Cardiac muscle cell (in vitro differentiated cells and primary cell): Measurements from ENCODE around the gene SPECC1. TPM values are rescaled to one million over a fixed set of nuclear protein-coding genes. Genes with fewer than 3 reads are reported as not detected.

Experiments
- DNase-seq, 2 donors: peaks; one replicate each; pipeline versions ENCODE4 v3.0.0 to v3.0.0-alpha.2; 2010 to 2017; ENCODE audit warnings: low read depth in 1 of 2, low spot score in 1 of 2
- H3K27ac ChIP-seq: fragments of 200-600 bp; sonication (generic); 2 replicates; pipeline ENCODE4 v1.5.1; 2016
- H3K27me3 ChIP-seq: fragments of 200-600 bp; sonication (generic); 2 replicates; pipeline ENCODE4 v1.6.0; 2016; ENCODE audit warnings: control low read depth
- H3K36me3 ChIP-seq: fragments of 200-600 bp; sonication (generic); 2 replicates; pipeline ENCODE4 v1.5.1; 2016; ENCODE audit warnings: control low read depth
- H3K4me1 ChIP-seq: fragments of 200-600 bp; sonication (generic); 2 replicates; pipeline ENCODE4 v1.8.1; 2017; ENCODE audit warnings: low read depth, mild to moderate bottlenecking, mixed run types
- H3K4me3 ChIP-seq: fragments of 200-600 bp; sonication (generic); 2 replicates; pipeline ENCODE4 v1.5.1; 2016; ENCODE audit warnings: mild to moderate bottlenecking
- H3K9me3 ChIP-seq: fragments of 200-600 bp; sonication (generic); 2 replicates; pipeline ENCODE4 v1.5.1; 2017; ENCODE audit warnings: low read depth, mild to moderate bottlenecking, control low read depth
- CTCF ChIP-seq: IDR thresholded peaks from 2 replicates; pipeline ENCODE4 v1.5.1; 2012; ENCODE audit warnings: low read depth, mild to moderate bottlenecking, low read length
- polyA plus RNA-seq: library from polyadenylated mRNA; unstranded; fragments of >200 nt; fragmentation: Nextera tagmentation; extraction: Ambion mirVana; gene quantifications from 2 replicates; pipeline ENCODE4 v1.2.1, GENCODE V29; 2016
- total RNA-seq: library from RNA; depleted of rRNA; stranded (reverse); fragments of >200 nt; gene quantifications from 2 replicates; pipeline ENCODE4 v1.2.3, GENCODE V29; 2016

The SPECC1 gene
- total and polyA plus RNA-seq, 2 experiments from 2014 or later: 13.6 to 48.7 TPM

DNA sequence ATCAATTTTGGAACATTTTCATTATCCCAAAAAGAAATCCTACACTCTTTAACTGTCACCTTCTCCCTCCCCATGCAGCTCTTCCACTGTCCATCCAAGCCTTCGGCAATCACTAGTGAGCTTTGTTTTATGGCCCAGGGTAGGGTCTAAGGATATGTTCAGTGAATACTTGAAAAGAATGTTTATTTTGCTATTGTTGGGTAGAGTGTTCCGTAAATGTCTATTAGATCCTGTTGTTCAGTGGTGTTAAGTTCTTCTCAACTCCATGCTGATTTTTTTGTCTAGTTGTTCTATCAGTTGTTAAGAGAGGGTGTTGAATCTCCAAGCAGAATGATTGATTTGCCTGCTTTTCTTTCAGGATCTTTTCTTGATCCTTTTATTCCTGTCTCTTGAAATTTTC is 29.9 kb downstream of the SPECC1 start:
- DNase-seq: no peak
- Histone ChIP-seq H3K27me3 (no peaks in the 10 kb centered on the region), H3K9me3 (no peaks in the 10 kb centered on the region), H3K27ac (no peak overlapping the region), H3K4me3 (no peak overlapping the region), H3K4me1 (no peaks in the 10 kb centered on the region), H3K36me3 (no peaks in the 10 kb centered on the region)
- TF ChIP-seq CTCF: no peak

DNA sequence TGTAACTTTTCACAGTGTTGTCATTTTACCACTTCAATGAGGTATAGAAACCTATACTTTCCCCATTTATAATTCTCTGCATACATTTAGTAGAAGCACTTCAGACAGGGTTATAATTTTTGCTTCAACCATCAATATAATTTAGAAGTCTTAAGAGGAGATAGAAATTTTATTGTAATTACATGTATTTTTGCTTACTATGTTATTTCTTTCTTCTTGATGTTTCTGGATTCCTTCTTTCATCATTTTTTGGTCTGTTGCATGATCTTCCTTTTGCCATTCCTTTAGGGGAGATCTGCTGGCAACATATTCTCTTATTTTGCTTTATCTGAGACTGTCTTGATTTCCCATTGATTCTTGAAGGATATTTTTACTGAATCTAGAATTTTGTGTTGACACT is 31.1 kb downstream of the SPECC1 start:
- TF ChIP-seq CTCF: no peak
- no peaks in the 10 kb centered on the region for H3K4me1 ChIP-seq
- H3K36me3 ChIP-seq: no peaks in the 10 kb centered on the region
- no peaks in the 10 kb centered on the region for H3K9me3 ChIP-seq
- H3K27me3 ChIP-seq: no peaks in the 10 kb centered on the region
- H3K4me3 ChIP-seq: no peak overlapping the region
- DNase-seq: no peak
- no peak overlapping the region for H3K27ac ChIP-seq

DNA sequence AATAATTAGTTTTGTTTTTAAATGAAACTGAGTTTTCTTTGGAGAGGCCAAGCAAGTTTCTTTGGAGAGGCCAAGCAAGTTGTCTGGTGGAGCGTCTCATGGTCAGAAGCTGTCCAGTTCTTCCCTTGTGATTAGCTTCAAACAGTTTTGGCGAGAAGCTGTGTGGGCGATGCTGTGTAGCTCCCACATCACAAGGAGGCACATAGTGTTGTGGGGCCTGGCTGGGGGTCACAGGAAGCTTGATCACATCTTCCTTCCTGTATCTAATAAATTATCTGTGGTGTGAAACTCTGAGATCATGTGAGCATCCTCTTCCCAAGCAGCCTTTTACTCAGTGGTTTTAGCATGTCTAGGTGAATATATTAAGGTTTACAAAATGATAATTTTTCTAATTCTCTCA is 33.9 kb downstream of the SPECC1 start:
- no peak for DNase-seq
- no peaks in the 10 kb centered on the region for H3K27me3 ChIP-seq

GRCh38 chr17:20045476-20045875 is 36.3 kb downstream of the SPECC1 start:
- Histone ChIP-seq H3K27ac (no peak overlapping the region), H3K9me3 (no peaks in the 10 kb centered on the region), H3K36me3 (no peaks in the 10 kb centered on the region), H3K4me3 (no peak overlapping the region), H3K27me3 (no peaks in the 10 kb centered on the region), H3K4me1 (no peaks in the 10 kb centered on the region)
- DNase-seq: no peak
- TF ChIP-seq CTCF: no peak

More for the DNA sequence above, 33.9 kb downstream of the SPECC1 start:
- Histone ChIP-seq H3K4me1 (no peaks in the 10 kb centered on the region), H3K9me3 (no peaks in the 10 kb centered on the region), H3K4me3 (no peak overlapping the region), H3K27ac (no peak overlapping the region), H3K36me3 (no peaks in the 10 kb centered on the region)
- TF ChIP-seq CTCF: no peak

DNA sequence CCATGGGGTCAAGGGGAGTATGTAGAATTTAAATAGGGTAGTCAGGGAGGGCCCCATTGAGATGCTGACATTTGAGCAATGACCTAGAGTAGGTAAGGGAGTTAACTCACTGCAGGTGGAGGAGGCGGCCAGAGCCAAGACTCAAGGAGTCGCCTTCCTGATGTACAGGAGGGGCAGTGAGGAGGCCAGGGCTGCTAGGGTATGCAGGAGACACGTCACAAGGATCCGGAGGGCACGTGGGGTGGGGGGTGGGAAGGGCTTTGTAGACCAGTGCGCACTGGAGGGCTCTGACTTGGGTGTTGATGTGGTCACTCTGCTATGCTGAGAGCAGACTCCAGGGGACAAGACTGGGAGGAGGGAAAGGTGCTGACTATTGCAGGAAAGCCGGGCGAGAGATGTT is 37.5 kb downstream of the SPECC1 start:
- H3K27me3 ChIP-seq: no peaks in the 10 kb centered on the region
- no peaks in the 10 kb centered on the region for H3K36me3 ChIP-seq
- DNase-seq: no peak
- no peak overlapping the region for H3K4me3 ChIP-seq
- TF ChIP-seq CTCF: no peak
- H3K27ac ChIP-seq: no peak overlapping the region
- H3K9me3 ChIP-seq: no peaks in the 10 kb centered on the region
- no peaks in the 10 kb centered on the region for H3K4me1 ChIP-seq

DNA sequence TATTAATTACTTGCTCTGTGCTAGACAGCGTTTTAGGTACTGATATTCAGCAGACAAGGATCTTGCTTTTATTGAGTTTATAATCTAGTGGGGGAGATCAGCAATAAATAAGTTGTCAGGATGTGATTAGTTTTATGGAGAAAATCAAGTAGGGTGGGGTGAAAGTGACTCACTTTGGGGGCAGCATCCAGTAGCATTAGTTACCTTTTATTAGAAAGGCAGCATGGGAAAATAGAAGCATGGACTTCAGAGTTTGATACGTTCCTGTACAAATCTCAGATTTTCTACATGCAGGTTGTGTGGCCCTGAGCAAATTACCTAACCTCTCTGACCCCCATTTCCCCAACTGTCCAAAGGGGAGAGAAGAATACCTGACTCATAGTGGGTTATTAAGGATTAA is 42.5 kb downstream of the SPECC1 start:
- H3K27ac ChIP-seq: no peak overlapping the region
- no peak overlapping the region for H3K4me3 ChIP-seq
- DNase-seq: no peak
- TF ChIP-seq CTCF: no peak
- H3K9me3 ChIP-seq: no peaks in the 10 kb centered on the region
- no peaks in the 10 kb centered on the region for H3K4me1 ChIP-seq
- H3K36me3 ChIP-seq: no peaks in the 10 kb centered on the region
- H3K27me3 ChIP-seq: no peaks in the 10 kb centered on the region
